B cell (primary cell): ENCODE data around the gene MAP3K7. TPM values are rescaled to one million over a fixed set of nuclear protein-coding genes. Genes with fewer than 3 reads are reported as not detected.

ENCODE experiments used
- ATAC-seq: fragments of 200-7000 bp; cut with Tn5 transposase; one replicate; pipeline ENCODE4 v1.10.0; 2021; ENCODE audit warnings: low read depth, mild to moderate bottlenecking, moderate number of reproducible peaks, moderate library complexity
- CTCF ChIA-PET: fragments of 350-600 bp; sonication (Branson Sonifier 250); formaldehyde crosslinking; loops from one replicate; lab custom pipeline; 2021; ENCODE audit warnings: antibody characterized with exemption, inconsistent platforms; lab: Charles Lee
- POLR2A ChIA-PET: fragments of 350-600 bp; sonication (Branson Sonifier 250); formaldehyde crosslinking; loops from one replicate; lab custom pipeline; 2021; ENCODE audit warnings: antibody characterized with exemption; lab: Charles Lee
- DNase-seq: peaks from one replicate; pipeline ENCODE4 v3.0.0; 2013
- H2AFZ ChIP-seq: 2 replicates; pipeline ENCODE4 v1.6.1; 2012; ENCODE audit warnings: mild to moderate bottlenecking, low read depth, low read length; ENCODE audit not compliant: insufficient read depth, poor library complexity, severe bottlenecking
- H3K27ac ChIP-seq, 2 donors: 1 replicate in 1 of 2; 2 replicates in 1 of 2; pipeline ENCODE4 v1.5.1; 2012 to 2013; ENCODE audit warnings: low read length in 2 of 2, mild to moderate bottlenecking in 2 of 2, moderate library complexity in 1 of 2
- H3K27me3 ChIP-seq, 4 experiments: fragments of 200-600 bp in 1 of 4; sonication (generic) in 1 of 4; replicated peaks in 1 of 4; 1 replicate in 2 of 4; 2 replicates in 2 of 4; pipeline versions ENCODE4 v1.6.1 to v1.7.0; 2013 to 2016; ENCODE audit warnings: low read length in 3 of 4, mild to moderate bottlenecking in 2 of 4, mixed read lengths in 1 of 4, moderate library complexity in 1 of 4; ENCODE audit not compliant: insufficient read depth in 4 of 4, control insufficient read depth in 3 of 4; ENCODE audit errors: control extremely low read depth in 1 of 4
- H3K36me3 ChIP-seq, 2 experiments: replicated peaks in 1 of 2; 1 replicate in 1 of 2; 2 replicates in 1 of 2; pipeline versions ENCODE4 v1.6.1 to v1.7.1; 2013; ENCODE audit warnings: low read length in 1 of 2; ENCODE audit not compliant: insufficient read depth in 2 of 2, control insufficient read depth in 1 of 2; ENCODE audit errors: control extremely low read depth in 1 of 2, extremely low read depth in 1 of 2
- H3K4me1 ChIP-seq, 2 donors: fragments of 200-600 bp in 1 of 2; sonication (generic) in 1 of 2; 1 replicate in 1 of 2; 2 replicates in 1 of 2; pipeline versions ENCODE4 v1.5.1 to v1.6.1; 2013 to 2017; ENCODE audit warnings: low read length in 2 of 2; ENCODE audit not compliant: control insufficient read depth in 2 of 2, insufficient read depth in 2 of 2
- H3K4me2 ChIP-seq: replicated peaks from 2 replicates; pipeline ENCODE3; 2012; ENCODE audit warnings: mild to moderate bottlenecking, low read depth, low read length; ENCODE audit not compliant: poor library complexity, severe bottlenecking
- H3K4me3 ChIP-seq, 5 experiments: fragments of 200-600 bp in 1 of 5; sonication (generic) in 1 of 5; 1 replicate in 3 of 5; 2 replicates in 2 of 5; pipeline versions ENCODE4 v1.5.1 to v1.7.0; 2011 to 2016; ENCODE audit warnings: low read length in 4 of 5, mild to moderate bottlenecking in 4 of 5, low read depth in 2 of 5, control low read depth in 1 of 5, moderate library complexity in 1 of 5; ENCODE audit not compliant: insufficient read depth in 1 of 5; ENCODE audit errors: control extremely low read depth in 1 of 5, extremely low read depth in 1 of 5
- H3K79me2 ChIP-seq: fragments of 200-600 bp; sonication (generic); one replicate; pipeline ENCODE4 v1.6.0; 2016; ENCODE audit warnings: low read length; ENCODE audit not compliant: control insufficient read depth, insufficient read depth
- H3K9ac ChIP-seq: fragments of 200-600 bp; sonication (generic); 2 replicates; pipeline ENCODE4 v1.6.1; 2017; ENCODE audit warnings: mild to moderate bottlenecking, low read length, moderate library complexity
- H3K9me3 ChIP-seq, 3 donors: one replicate each; pipeline versions ENCODE4 v1.6.1 to v1.7.1; 2013; ENCODE audit warnings: low read length in 2 of 3; ENCODE audit not compliant: control insufficient read depth in 2 of 3, insufficient read depth in 1 of 3; ENCODE audit errors: control extremely low read depth in 1 of 3
- H4K20me1 ChIP-seq: 2 replicates; pipeline ENCODE4 v1.6.0; 2012; ENCODE audit warnings: mild to moderate bottlenecking, low read length; ENCODE audit not compliant: insufficient read depth, control insufficient read depth, poor library complexity, severe bottlenecking
- H3K27ac Mint-ChIP-seq: one replicate; pipeline ENCODE4 v1.8.0; 2021; ENCODE audit warnings: mixed read lengths
- H3K27me3 Mint-ChIP-seq: one replicate; pipeline ENCODE4 v1.8.0; 2021; ENCODE audit warnings: mixed read lengths
- H3K4me1 Mint-ChIP-seq: one replicate; pipeline ENCODE4 v1.8.0; 2021; ENCODE audit warnings: mixed read lengths
- H3K4me3 Mint-ChIP-seq: one replicate; pipeline ENCODE4 v1.8.0; 2021; ENCODE audit warnings: mixed read lengths
- H3K9me3 Mint-ChIP-seq: one replicate; pipeline ENCODE4 v1.8.0; 2022; ENCODE audit warnings: mixed read lengths; ENCODE audit not compliant: insufficient read depth
- CTCF ChIP-seq: fragments of 200-600 bp; IDR thresholded peaks from one replicate; pipeline ENCODE4 v1.8.0; 2022; ENCODE audit warnings: antibody characterized with exemption, mild to moderate bottlenecking
- EZH2 ChIP-seq: IDR thresholded peaks from 2 replicates; pipeline ENCODE4 v1.6.1; 2012; ENCODE audit warnings: borderline replicate concordance, low read depth, mild to moderate bottlenecking, moderate library complexity, low read length; ENCODE audit not compliant: insufficient read depth, poor library complexity, severe bottlenecking
- WGBS: methylation state at CpG from one replicate; pipeline ENCODE4 v1.1.5; 2013; ENCODE audit warnings: missing lambda C conversion rate; ENCODE audit not compliant: insufficient coverage; 5-methylcytosine and 5-hydroxymethylcytosine counted together
- intact Hi-C: fragments of 100-400 bp; cut with micrococcal nuclease; formaldehyde crosslinking; loops from one replicate; pipeline ENCODE4 v1.10.0; 2022
- polyA plus RNA-seq: library from polyadenylated mRNA; depleted of rRNA; stranded (reverse); fragments of >200 nt; gene quantifications from 2 replicates; pipeline ENCODE4 v1.2.3, GENCODE V29; 2012
- total RNA-seq, 2 donors: library from RNA; stranded (reverse); fragments of 120-200 nt in 1 of 2; gene quantifications; 1 replicate in 1 of 2; 2 replicates in 1 of 2; pipeline versions ENCODE4 v1.2.3 to v1.2.4, GENCODE V29; 2013 to 2022

The MAP3K7 gene
- total and polyA plus RNA-seq, 2 donors (not counting 1 experiment from before 2014, with no cell fraction given) = 15.0 to 32.8 TPM

GRCh38 chr6:90583179-90583835 lies 3.6 kb downstream of the MAP3K7 start:
- Histone ChIP-seq H4K20me1 (peaks cover 30% of the 10 kb centered on the region), H3K27me3 (no peaks in the 10 kb centered on the region), H3K9me3 (no peaks in the 10 kb centered on the region), H3K4me2 (no peak overlapping the region), H3K4me3 (no peak overlapping the region), H3K79me2 (peaks cover 72% of the 10 kb centered on the region), H3K27ac (no peak overlapping the region), H3K36me3 (no peaks in the 10 kb centered on the region), H3K9ac (no peak overlapping the region), H2AFZ (no peak overlapping the region), H3K4me1 (peaks cover 15 to 30% of the 10 kb centered on the region in 2 donors)
- Mint-ChIP-seq H3K27me3 (no peaks in the 10 kb centered on the region), H3K4me1 (peaks cover 43% of the 10 kb centered on the region), H3K4me3 (peak overlapping the region; percentile 1), H3K9me3 (no peaks in the 10 kb centered on the region), H3K27ac (no peak overlapping the region)
- no peak for TF ChIP-seq CTCF
- no peak for TF ChIP-seq EZH2
- no peak for ATAC-seq
- WGBS = no CpG with 5 or more reads among the region's 2 CpGs
- ChIA-PET POLR2A (interaction anchor here (0.7 kb wide), 1 partner anchor 200 kb away, joined by 3 read pairs; no protein-coding TSS in a partner anchor), CTCF (no interaction called here)
- DNase-seq = no peak
- intact Hi-C loops = loop anchor here (5.0 kb wide), 1 partner anchor 46 kb away; no protein-coding TSS in a partner anchor

- H3K9me3 ChIP-seq = no peaks in the 10 kb centered on the region
- no peak overlapping the region for H2AFZ ChIP-seq
- Mint-ChIP-seq H3K4me3 (no peak overlapping the region), H3K4me1 (peaks cover 29% of the 10 kb centered on the region), H3K27ac (no peak overlapping the region), H3K27me3 (no peaks in the 10 kb centered on the region), H3K9me3 (no peaks in the 10 kb centered on the region)
- no peak for ATAC-seq
- peaks cover 84% of the 10 kb centered on the region for H3K79me2 ChIP-seq
- intact Hi-C loops = loop anchor here (5.0 kb wide), 1 partner anchor 44 kb away; no protein-coding TSS in a partner anchor
- H4K20me1 ChIP-seq = peaks cover 47% of the 10 kb centered on the region
- H3K27me3 ChIP-seq = no peaks in the 10 kb centered on the region
- ChIA-PET CTCF (interaction anchor here (0.7 kb wide), 1 partner anchor 35 kb away, joined by 3 read pairs; no protein-coding TSS in a partner anchor), POLR2A (no interaction called here)
- H3K36me3 ChIP-seq = peaks cover 0 to 5% of the 10 kb centered on the region in 2 experiments
- no peak overlapping the region for H3K4me2 ChIP-seq
- WGBS = no CpG with 5 or more reads among the region's 1 CpG
- DNase-seq = no peak
- no peak overlapping the region for H3K4me3 ChIP-seq
- H3K9ac ChIP-seq = no peak overlapping the region
- H3K27ac ChIP-seq = no peak overlapping the region
- TF ChIP-seq CTCF (no peak), EZH2 (no peak)
- peaks cover 10 to 25% of the 10 kb centered on the region in 2 donors for H3K4me1 ChIP-seq
These were observed 5.7 kb downstream of the MAP3K7 start for GRCh38 chr6:90581146-90581545.
